Measurements from ENCODE around the gene ZNF683.

DNA sequence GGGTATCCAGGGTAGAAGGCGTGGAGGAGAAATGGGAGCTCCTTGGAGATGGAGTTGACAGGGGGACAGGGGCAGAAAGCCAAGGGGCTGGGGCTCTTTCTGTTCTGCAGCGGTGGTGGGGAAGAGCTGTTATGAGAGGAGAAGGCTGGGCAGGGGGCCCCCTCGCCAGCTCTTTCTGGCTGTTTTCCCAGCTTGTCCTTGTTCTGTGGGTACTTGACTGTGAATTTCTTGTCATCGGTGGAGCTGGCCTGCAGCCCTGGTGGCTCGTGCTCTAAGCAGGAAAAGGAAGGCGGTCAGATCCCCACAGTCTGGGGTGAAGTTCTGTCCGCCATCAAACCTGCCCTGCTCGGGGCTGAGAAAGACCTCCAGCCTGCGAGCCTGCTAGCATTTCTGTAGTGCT is 7.6 kb downstream of the ZNF683 start:
- no peak for TF ChIP-seq YY1 (IDR thresholded peaks at IDR 0.05; ENCODE audit: low read depth)
- no peak for TF ChIP-seq CEBPB (IDR thresholded peaks at IDR 0.05)
- TF ChIP-seq RAD21 (IDR thresholded peaks at IDR 0.05; ENCODE audit: low read depth) = no peak
- TF ChIP-seq TAF1 (IDR thresholded peaks at IDR 0.05; ENCODE audit: low read depth) = no peak
- TF ChIP-seq EP300 (IDR thresholded peaks at IDR 0.05; ENCODE audit: borderline replicate concordance) = no peak
- no peak for TF ChIP-seq CREB1 (IDR thresholded peaks at IDR 0.05; ENCODE audit: low read depth)
- TF ChIP-seq, protein P1, sequence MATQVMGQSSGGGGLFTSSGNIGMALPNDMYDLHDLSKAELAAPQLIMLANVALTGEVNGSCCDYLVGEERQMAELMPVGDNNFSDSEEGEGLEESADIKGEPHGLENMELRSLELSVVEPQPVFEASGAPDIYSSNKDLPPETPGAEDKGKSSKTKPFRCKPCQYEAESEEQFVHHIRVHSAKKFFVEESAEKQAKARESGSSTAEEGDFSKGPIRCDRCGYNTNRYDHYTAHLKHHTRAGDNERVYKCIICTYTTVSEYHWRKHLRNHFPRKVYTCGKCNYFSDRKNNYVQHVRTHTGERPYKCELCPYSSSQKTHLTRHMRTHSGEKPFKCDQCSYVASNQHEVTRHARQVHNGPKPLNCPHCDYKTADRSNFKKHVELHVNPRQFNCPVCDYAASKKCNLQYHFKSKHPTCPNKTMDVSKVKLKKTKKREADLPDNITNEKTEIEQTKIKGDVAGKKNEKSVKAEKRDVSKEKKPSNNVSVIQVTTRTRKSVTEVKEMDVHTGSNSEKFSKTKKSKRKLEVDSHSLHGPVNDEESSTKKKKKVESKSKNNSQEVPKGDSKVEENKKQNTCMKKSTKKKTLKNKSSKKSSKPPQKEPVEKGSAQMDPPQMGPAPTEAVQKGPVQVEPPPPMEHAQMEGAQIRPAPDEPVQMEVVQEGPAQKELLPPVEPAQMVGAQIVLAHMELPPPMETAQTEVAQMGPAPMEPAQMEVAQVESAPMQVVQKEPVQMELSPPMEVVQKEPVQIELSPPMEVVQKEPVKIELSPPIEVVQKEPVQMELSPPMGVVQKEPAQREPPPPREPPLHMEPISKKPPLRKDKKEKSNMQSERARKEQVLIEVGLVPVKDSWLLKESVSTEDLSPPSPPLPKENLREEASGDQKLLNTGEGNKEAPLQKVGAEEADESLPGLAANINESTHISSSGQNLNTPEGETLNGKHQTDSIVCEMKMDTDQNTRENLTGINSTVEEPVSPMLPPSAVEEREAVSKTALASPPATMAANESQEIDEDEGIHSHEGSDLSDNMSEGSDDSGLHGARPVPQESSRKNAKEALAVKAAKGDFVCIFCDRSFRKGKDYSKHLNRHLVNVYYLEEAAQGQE (IDR thresholded peaks at IDR 0.05; ENCODE audit: low read depth) = no peak
- TF ChIP-seq EGR1 (IDR thresholded peaks at IDR 0.05) = no peak
- TF ChIP-seq, protein P2, sequence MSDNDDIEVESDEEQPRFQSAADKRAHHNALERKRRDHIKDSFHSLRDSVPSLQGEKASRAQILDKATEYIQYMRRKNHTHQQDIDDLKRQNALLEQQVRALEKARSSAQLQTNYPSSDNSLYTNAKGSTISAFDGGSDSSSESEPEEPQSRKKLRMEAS (IDR thresholded peaks at IDR 0.05) = no peak
- TF ChIP-seq NFIC (IDR thresholded peaks at IDR 0.05) = no peak
- TF ChIP-seq TCF12 (IDR thresholded peaks at IDR 0.05; ENCODE audit: low read depth) = no peak
- no peak for TF ChIP-seq FOXM1 (IDR thresholded peaks at IDR 0.05; ENCODE audit: borderline replicate concordance, low read depth)
- TF ChIP-seq, protein P3, sequence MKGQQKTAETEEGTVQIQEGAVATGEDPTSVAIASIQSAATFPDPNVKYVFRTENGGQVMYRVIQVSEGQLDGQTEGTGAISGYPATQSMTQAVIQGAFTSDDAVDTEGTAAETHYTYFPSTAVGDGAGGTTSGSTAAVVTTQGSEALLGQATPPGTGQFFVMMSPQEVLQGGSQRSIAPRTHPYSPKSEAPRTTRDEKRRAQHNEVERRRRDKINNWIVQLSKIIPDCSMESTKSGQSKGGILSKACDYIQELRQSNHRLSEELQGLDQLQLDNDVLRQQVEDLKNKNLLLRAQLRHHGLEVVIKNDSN (IDR thresholded peaks at IDR 0.05) = no peak
- no peak for TF ChIP-seq TEAD4 (IDR thresholded peaks at IDR 0.05)

Measured in Ishikawa (cell line).